ENCODE results near the gene TFAP2A.

DNA sequence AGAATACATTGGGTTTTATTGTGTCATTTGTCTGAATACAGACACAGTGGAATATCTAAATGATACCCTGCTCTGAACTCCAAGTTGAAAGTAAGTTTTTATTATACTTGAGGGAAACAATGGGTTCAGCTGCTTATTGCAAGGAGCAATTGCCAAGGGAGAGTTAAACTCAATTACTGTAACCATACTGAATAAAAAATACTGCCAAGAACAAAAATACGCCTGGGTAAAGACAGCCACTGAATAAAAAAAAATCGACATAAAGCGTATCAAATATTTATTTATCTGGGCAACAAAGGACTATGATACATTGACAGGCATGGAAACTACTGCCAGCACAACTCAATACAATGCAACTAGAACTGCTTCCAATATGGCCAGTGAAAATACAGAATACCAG lies 18.1 kb downstream of the TFAP2A start:
- TF ChIP-seq CTCF (IDR thresholded peaks at IDR 0.05) = no peak
- TF ChIP-seq EP300 (IDR thresholded peaks at IDR 0.05) = no peak
